Peyer's patch (tissue), 4 donors: ENCODE measurements around the gene CMTM4. TPM values are rescaled to one million over a fixed set of nuclear protein-coding genes. Genes with fewer than 3 reads are reported as not detected.

Source experiments
- DNase-seq, 3 donors: peaks; one replicate each; pipeline ENCODE4 v3.0.0-alpha.2; 2017 to 2019
- H3K27ac ChIP-seq, 4 donors: fragments of 200-600 bp; sonication (generic); one replicate each; pipeline ENCODE4 v1.5.1; 2016 to 2019
- H3K27me3 ChIP-seq, 2 donors: fragments of 200-600 bp; sonication (generic); one replicate each; pipeline ENCODE4 v1.5.1; 2019
- H3K36me3 ChIP-seq, 3 donors: fragments of 200-600 bp; sonication (generic); one replicate each; pipeline ENCODE4 v1.5.1; 2016 to 2019
- H3K4me1 ChIP-seq, 4 donors: fragments of 200-600 bp; sonication (generic); one replicate each; pipeline ENCODE4 v1.5.1; 2016 to 2019
- H3K4me3 ChIP-seq, 4 donors: fragments of 200-600 bp; sonication (generic); 1 replicate in 3 of 4; 2 replicates in 1 of 4; pipeline ENCODE4 v1.5.1; 2016 to 2019; ENCODE audit warnings: mild to moderate bottlenecking in 1 of 4
- H3K9me3 ChIP-seq, 4 donors: fragments of 200-600 bp; sonication (generic); one replicate each; pipeline ENCODE4 v1.5.1; 2016 to 2019; ENCODE audit warnings: mild to moderate bottlenecking in 1 of 4
- CTCF ChIP-seq, 6 experiments: fragments of 450-650 bp in 4 of 6; fragments of 200-600 bp in 2 of 6; sonication (generic) in 1 of 6; IDR thresholded peaks; one replicate each; pipeline ENCODE4 v1.5.1; 2017 to 2019; ENCODE audit warnings: antibody characterized with exemption in 6 of 6, mild to moderate bottlenecking in 3 of 6, moderate library complexity in 1 of 6
- POLR2A ChIP-seq, 2 donors: fragments of 450-650 bp; IDR thresholded peaks; one replicate each; pipeline ENCODE4 v1.5.1; 2017; ENCODE audit warnings: antibody characterized with exemption in 2 of 2, mild to moderate bottlenecking in 2 of 2, moderate library complexity in 2 of 2
- total RNA-seq, 4 donors: library from RNA; depleted of rRNA; stranded (reverse); fragments of >200 nt; gene quantifications; one replicate each; pipeline ENCODE4 v1.1.0, GENCODE V29; 2016

Gene CMTM4
- total RNA-seq, 4 donors from 2014 or later: 33.8 to 116 (median 101) TPM

- peak overlapping the region in 3 of 4 donors; percentile 48 to 68 (median 55) for H3K27ac ChIP-seq
- H3K36me3 ChIP-seq: no peaks in the 10 kb centered on the region
- H3K4me1 ChIP-seq: peaks cover 0 to 13% (median 0%) of the 10 kb centered on the region in 4 donors
- no peak for TF ChIP-seq POLR2A (IDR thresholded peaks at IDR 0.05)
- TF ChIP-seq CTCF (IDR thresholded peaks at IDR 0.05): no peak
- no peaks in the 10 kb centered on the region for H3K27me3 ChIP-seq
- no peak overlapping the region for H3K4me3 ChIP-seq
- H3K9me3 ChIP-seq: no peaks in the 10 kb centered on the region
- DNase-seq: peak in 1 of 3 donors; percentile 44
These were observed 9.9 kb upstream of the CMTM4 start for GRCh38 chr16:66706506-66706880.

DNA sequence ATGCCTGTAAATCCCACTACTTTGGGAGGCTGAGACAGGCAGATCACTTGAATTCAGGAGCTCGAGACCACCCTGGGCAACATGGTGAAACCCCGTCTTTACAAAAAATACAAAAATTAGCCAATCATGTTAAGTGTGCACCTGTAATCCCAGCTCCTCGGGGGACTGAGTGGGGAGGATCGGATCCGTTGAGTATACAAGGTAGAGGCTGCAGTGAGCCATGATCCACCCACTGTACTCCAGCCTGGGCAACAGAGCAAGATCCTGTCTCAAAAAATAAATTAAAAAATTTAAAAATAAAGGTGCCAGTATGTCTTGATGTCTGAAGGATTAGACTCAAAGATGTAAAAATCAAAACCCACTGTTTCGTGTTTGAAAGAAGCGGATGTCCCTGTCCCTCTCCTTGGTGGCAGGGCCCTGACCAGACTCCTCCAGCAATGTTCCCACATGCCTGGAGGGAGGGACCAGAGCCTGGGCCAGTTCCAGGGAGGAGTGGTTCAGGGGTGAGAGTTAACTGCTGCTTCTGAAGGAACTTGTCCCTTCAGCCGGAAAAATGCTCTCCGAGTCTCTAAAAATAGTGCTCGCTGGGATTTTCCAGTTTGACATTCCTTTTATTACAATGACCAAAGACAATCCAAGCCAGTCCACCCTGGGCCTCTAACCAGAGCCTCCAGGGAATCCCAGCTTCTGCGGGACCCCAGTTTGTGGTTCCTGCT is 9.4 kb upstream of the CMTM4 start:
- peak in 2 of 3 donors; percentile 66 to 74 for DNase-seq
- TF ChIP-seq CTCF (IDR thresholded peaks at IDR 0.05) (no peak), POLR2A (IDR thresholded peaks at IDR 0.05) (no peak)
- H3K27ac ChIP-seq: peak overlapping the region in 3 of 4 donors; percentile 48 to 68 (median 55)
- no peaks in the 10 kb centered on the region for H3K9me3 ChIP-seq
- no peaks in the 10 kb centered on the region for H3K27me3 ChIP-seq
- peaks cover 0 to 13% (median 0%) of the 10 kb centered on the region in 4 donors for H3K4me1 ChIP-seq
- no peak overlapping the region for H3K4me3 ChIP-seq
- H3K36me3 ChIP-seq: no peaks in the 10 kb centered on the region

DNA sequence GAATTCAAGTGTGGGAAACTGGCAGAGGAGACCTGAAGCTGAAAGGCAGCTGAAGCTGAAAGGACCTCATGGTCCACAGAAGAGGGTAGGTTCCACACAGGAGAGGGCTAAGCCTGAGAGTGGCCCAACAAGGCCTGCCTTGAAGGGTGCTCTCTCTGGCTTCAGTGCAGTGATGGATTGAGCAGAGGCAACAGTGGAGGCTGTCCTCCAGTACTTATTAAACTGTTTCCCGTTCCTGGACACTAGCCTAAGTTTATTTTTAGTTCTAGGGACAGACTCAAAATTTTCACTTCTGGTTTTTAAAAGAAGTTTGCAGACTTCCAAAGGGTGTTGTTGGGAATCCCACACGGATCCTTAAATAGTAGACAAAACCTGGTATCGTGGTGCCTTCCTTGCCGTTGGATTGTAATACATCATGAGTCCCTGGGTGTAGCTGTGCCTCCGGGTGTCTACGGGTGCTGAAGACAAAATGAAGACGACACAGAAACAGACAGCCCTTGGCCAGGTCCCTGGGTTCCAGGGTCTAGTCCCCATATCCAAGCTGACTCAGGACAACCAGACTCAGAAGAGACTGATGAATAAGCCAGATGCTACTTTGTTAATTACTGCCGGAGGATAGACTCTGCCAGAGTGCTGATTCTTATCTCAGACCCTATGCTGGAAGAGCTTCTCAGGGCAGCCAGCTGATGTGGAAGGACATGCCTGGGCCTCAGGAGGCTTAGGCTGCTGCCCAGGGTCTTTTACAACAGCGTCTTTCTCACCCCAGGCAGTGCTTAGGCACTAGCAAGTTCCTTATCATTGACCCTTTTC is 7.1 kb upstream of the CMTM4 start:
- TF ChIP-seq CTCF (IDR thresholded peaks at IDR 0.05) (no peak), POLR2A (IDR thresholded peaks at IDR 0.05) (no peak)
- Histone ChIP-seq H3K27me3 (no peaks in the 10 kb centered on the region), H3K27ac (peak overlapping the region in 1 of 4 donors; percentile 3), H3K36me3 (no peaks in the 10 kb centered on the region), H3K9me3 (no peaks in the 10 kb centered on the region), H3K4me3 (no peak overlapping the region), H3K4me1 (peaks cover 0 to 13% (median 0%) of the 10 kb centered on the region in 4 donors)
- no peak for DNase-seq

DNA sequence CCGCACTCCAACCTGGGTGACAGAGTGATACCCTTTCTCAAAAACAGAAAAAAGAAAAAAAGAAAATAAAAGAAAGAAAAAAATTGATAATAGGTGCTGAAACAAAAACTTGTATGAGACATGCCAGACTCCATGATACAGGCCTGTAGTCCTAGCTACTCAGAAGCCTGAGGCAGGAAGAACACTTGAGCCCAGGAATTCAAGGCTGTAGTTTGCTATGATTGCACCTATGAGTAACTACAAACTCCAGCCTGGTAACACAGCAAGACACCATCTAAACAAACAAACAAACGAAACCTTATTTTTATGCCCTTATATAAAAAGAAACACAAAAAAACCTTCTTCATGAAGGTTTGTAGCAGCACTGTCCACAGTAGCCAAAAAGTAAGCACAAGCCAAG is 5.0 kb upstream of the CMTM4 start:
- no peak overlapping the region for H3K4me3 ChIP-seq
- TF ChIP-seq POLR2A (IDR thresholded peaks at IDR 0.05) (no peak), CTCF (IDR thresholded peaks at IDR 0.05) (no peak)
- no peaks in the 10 kb centered on the region for H3K36me3 ChIP-seq
- no peaks in the 10 kb centered on the region for H3K9me3 ChIP-seq
- H3K27me3 ChIP-seq: no peaks in the 10 kb centered on the region
- DNase-seq: no peak
- H3K27ac ChIP-seq: no peak overlapping the region
- H3K4me1 ChIP-seq: peaks cover 0 to 8% (median 0%) of the 10 kb centered on the region in 4 donors

GRCh38 chr16:66701026-66701425 is 4.5 kb upstream of the CMTM4 start:
- Histone ChIP-seq H3K4me3 (no peak overlapping the region), H3K4me1 (peaks cover 0 to 5% (median 1%) of the 10 kb centered on the region in 4 donors), H3K9me3 (no peaks in the 10 kb centered on the region), H3K36me3 (no peaks in the 10 kb centered on the region), H3K27ac (no peak overlapping the region), H3K27me3 (no peaks in the 10 kb centered on the region)
- TF ChIP-seq CTCF (IDR thresholded peaks at IDR 0.05) (no peak), POLR2A (IDR thresholded peaks at IDR 0.05) (no peak)
- no peak for DNase-seq
